AG09309 (cell line): ENCODE data around the gene GBA2.

Source experiments
- DNase-seq: peaks from one replicate; pipeline ENCODE4 v3.0.0-alpha.2; 2010; ENCODE audit warnings: low read depth
- H3K4me3 ChIP-seq: 2 replicates; pipeline ENCODE4 v1.5.1; 2011; ENCODE audit warnings: mild to moderate bottlenecking, low read depth, low read length, moderate library complexity; ENCODE audit not compliant: control insufficient read depth
- TF ChIP-seq, protein P1 (sequence below): IDR thresholded peaks from 2 replicates; pipeline ENCODE4 v1.5.1; 2011; ENCODE audit warnings: mild to moderate bottlenecking, low read depth, low read length, inconsistent platforms; ENCODE audit not compliant: insufficient read depth, control insufficient read depth; ENCODE audit errors: missing control alignments

Gene GBA2

DNA sequence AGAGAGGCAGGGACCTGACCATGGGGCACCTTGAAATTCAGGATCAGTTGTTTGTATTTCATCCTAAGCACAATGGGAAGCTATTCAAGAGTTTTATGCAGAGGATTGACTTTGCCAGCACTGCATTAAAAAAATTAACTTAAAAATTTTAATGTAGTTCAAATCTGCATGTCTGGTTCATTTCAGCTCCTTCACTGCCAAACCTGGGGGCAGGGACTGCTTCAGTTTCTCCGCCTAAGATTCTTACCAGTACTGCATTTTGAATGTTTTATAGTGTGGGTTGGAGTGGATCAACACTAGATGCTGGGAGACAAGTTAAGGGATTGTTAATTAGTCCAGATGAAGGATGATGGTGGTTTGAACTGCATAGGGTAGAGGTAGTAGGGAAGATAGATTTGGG is 20.7 kb upstream of the GBA2 start:
- no peak for DNase-seq
- H3K4me3 ChIP-seq, result no peak overlapping the region
- TF ChIP-seq, protein P1, sequence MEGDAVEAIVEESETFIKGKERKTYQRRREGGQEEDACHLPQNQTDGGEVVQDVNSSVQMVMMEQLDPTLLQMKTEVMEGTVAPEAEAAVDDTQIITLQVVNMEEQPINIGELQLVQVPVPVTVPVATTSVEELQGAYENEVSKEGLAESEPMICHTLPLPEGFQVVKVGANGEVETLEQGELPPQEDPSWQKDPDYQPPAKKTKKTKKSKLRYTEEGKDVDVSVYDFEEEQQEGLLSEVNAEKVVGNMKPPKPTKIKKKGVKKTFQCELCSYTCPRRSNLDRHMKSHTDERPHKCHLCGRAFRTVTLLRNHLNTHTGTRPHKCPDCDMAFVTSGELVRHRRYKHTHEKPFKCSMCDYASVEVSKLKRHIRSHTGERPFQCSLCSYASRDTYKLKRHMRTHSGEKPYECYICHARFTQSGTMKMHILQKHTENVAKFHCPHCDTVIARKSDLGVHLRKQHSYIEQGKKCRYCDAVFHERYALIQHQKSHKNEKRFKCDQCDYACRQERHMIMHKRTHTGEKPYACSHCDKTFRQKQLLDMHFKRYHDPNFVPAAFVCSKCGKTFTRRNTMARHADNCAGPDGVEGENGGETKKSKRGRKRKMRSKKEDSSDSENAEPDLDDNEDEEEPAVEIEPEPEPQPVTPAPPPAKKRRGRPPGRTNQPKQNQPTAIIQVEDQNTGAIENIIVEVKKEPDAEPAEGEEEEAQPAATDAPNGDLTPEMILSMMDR, result no peak

DNA sequence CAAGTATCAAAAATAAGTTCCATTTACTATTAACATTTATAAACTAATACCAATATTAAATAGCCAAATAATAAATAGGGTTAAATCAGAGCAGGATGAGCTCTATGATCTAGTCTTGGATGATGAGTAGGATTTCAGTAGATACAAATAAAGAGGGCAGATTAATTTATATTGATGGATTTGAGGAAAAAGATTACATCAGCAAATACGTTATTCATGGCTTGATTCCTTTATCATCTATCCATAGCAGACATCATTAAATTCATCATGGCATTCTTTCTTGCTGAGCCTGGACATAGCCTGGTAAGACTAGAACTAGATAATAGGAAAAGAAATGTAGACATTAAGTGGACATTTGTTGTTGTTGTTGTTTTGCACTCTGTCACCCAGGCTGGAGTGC is 18.4 kb upstream of the GBA2 start:
- TF ChIP-seq, protein P1, result no peak
- H3K4me3 ChIP-seq, result no peak overlapping the region

DNA sequence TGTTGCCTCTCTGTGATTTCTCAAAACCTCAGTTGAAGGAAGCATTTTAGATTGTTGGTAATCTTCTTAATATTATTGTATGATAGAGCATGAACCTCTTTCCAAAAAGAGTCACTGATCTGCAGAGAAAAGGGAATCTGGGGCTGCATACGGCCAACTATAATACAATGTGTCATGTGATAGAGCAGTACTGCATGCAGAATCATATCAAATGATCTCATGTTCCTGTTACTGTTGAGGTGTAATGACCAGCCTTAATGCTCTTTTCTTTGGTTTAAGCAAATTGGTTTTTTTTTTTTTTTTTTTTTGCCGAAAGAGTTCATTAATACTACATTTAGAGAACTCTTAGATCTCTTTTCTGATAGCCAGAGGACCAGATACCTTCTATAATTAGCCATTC is 18.0 kb upstream of the GBA2 start:
- DNase-seq, result no peak
- TF ChIP-seq, protein P1, result no peak
- H3K4me3 ChIP-seq, result no peak overlapping the region

More for the DNA sequence above, 18.4 kb upstream of the GBA2 start:
- no peak for DNase-seq

DNA sequence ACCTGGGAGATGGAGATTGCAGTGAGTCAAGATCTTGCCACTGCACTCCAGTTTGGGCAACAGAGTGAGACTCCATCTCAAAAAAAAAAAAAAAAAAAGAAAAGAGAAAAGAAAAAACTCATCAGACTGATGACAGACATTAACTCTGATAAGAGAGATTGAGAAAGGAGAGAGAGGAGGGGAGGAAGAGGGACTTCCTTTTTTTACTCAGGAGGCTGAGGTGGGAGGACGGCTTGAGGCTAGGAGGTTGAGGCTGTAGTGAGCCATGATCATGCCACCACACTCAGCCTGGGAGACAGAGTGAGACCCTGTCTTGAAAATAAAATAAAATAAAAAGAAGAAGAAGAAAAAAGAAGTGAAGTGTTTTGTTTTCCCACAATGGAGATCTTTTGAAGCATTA is 14.8 kb upstream of the GBA2 start:
- DNase-seq, result no peak
- TF ChIP-seq, protein P1, result no peak
- no peak overlapping the region for H3K4me3 ChIP-seq

DNA sequence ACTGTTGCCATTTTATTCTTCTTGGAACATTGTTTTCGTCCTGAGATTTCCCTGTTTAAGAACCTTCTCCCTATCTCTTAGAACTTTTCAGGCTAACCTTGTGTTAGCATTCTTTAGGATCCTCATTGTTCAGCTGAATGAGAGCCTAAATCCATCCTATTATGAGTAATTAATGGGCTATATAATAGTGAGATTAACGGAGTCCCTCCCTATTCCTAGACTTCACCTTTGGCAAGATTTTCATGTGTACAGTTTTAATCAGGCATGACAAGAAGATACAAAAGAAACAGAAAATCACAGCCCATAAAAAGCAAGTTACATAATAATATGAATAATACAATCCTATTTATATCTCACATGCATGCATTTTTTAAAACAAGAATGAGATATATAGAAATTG is 14.2 kb upstream of the GBA2 start:
- TF ChIP-seq, protein P1, result no peak
- no peak for DNase-seq
- H3K4me3 ChIP-seq, result no peak overlapping the region

DNA sequence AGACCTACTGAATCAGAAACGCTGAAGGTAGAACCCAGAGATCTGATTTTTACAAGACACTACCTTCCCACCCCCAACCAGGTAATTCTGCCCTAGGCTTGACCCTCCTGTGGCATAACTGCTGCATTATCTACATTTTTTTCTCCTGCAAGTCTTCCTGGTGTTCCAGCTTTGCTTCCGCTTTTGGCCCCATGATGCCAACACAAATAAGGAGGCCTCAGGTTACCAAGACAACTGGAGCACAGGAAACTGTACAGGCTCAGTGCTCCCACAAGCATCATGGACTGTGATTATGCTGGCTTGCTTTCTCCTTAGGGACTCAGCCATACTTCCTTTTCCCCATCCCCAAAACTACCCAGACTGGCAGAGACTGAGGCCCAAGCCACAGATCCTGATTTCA is 11.6 kb upstream of the GBA2 start:
- TF ChIP-seq, protein P1, result no peak
- no peak for DNase-seq
- H3K4me3 ChIP-seq, result no peak overlapping the region

DNA sequence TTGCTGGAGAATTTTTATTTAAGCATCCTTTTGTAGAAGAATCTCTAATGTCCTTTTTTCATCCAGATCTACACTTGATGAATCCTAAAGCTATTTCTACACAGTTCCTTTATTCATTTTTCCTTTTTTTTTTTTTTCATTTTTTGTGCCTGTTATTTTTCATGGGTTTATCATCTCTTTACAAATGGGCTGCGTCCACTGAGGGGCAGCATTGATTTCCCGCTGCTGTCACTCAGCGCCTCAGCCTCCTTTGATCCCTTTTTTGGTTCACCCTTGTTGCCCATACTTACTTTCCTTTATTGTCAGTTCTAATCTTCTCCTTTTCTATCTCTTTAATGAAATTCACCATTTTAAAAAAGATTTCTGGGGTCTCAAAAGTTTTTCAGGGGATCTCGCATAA is 10.8 kb upstream of the GBA2 start:
- no peak for DNase-seq
- H3K4me3 ChIP-seq, result no peak overlapping the region
- TF ChIP-seq, protein P1, result no peak
